ENCODE data around the gene ELMO2. TPM values are rescaled to one million over a fixed set of nuclear protein-coding genes. Genes with fewer than 3 reads are reported as not detected.
A peak's percentile ranks its signal among the peaks of the same experiment; 100 is the strongest.
"Not testable (repeated sequence)": the region's sequence is repeated elsewhere in the genome, so short reads cannot be mapped to it uniquely, and the experiment has no call there.

ELMO2 gene
- total and polyA plus RNA-seq, 9 of the 15 experiments (the other 6 are each of a cell fraction or from before 2014, with no cell fraction given): 7.5 to 21.5 (median 15.9) TPM

DNA sequence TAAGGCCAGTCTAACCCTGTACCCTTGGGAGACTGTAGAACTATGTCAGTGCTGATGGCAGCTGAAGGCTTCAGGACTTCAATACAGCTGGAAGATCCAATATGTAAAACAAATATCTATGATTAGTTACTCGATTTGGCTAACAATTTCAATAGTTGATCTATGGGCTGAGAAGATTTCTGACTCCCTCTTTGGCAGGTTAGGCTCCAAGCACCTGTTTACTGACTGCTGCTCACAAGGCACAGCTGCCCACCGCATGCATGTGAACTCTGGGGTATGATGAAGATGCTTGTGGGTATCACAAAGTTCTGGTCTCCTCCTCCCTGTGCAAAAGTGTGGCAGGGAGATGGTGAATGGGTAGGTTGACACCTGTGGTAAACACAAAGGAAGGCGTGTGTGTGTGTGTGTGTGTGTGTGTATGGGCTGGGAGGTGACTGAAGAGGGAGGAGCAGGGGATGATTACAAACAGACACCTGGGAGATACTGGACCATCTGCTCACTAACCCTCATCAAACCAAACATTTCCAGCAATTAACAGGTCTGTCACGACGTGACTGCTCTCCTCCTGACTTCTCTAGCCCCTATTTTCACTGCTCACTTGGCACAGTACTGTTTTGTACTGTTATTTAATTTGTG is 18.1 kb downstream of the ELMO2 start (continued):
- TF ChIP-seq, protein P1, sequence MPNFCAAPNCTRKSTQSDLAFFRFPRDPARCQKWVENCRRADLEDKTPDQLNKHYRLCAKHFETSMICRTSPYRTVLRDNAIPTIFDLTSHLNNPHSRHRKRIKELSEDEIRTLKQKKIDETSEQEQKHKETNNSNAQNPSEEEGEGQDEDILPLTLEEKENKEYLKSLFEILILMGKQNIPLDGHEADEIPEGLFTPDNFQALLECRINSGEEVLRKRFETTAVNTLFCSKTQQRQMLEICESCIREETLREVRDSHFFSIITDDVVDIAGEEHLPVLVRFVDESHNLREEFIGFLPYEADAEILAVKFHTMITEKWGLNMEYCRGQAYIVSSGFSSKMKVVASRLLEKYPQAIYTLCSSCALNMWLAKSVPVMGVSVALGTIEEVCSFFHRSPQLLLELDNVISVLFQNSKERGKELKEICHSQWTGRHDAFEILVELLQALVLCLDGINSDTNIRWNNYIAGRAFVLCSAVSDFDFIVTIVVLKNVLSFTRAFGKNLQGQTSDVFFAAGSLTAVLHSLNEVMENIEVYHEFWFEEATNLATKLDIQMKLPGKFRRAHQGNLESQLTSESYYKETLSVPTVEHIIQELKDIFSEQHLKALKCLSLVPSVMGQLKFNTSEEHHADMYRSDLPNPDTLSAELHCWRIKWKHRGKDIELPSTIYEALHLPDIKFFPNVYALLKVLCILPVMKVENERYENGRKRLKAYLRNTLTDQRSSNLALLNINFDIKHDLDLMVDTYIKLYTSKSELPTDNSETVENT (CRISPR knock-in tag; IDR thresholded peaks at IDR 0.05): no peak

DNA sequence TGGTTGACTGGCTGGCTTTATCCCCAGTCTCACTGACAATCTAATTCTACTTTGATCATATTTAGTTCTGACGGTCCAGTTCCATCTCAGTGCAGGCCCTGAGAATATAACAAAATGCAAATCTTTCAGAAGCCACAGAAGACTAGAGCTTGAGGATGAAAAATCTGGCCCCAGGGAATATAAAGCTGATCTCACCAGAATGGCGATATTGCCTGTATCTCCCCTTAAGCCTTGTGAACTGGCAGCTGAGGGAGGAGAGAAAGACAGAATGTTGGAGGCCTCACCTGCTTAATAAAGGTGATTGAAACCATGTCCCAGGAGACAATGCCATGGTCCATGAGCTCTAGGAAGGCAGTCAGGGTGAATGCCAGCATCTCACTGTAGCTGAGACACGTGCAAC is 19.4 kb downstream of the ELMO2 start:
- BruUV-seq (replicated peaks); intact Hi-C loops (cut with micrococcal nuclease); H2AFZ ChIP-seq (ENCODE audit: low read depth, low read length); H3K9me3 ChIP-seq (replicated peaks; ENCODE audit: control insufficient read depth, insufficient read depth, low read depth, low read length); H3K79me2 ChIP-seq (ENCODE audit: control insufficient read depth, insufficient read depth, low read length); DNase-seq (ENCODE audit: extremely low read depth in 1 of 4, low spot score in 3 of 4); H3K4me3 ChIP-seq; H3K9me1 ChIP-seq (ENCODE audit: control insufficient read depth, insufficient read depth, low read length); H3K4me1 ChIP-seq (replicated peaks in 1 of 2; ENCODE audit: control insufficient read depth in 2 of 2, insufficient read depth in 2 of 2, low read length in 2 of 2); CTCF ChIA-PET (ENCODE audit: low intra/inter-chr PET ratio); in situ Hi-C loops (cut with MboI); ATAC-seq; H3K9ac ChIP-seq (ENCODE audit: insufficient read depth in 1 of 2, low read depth in 2 of 2, low read length in 2 of 2); H3K27ac ChIP-seq (ENCODE audit: extremely low read depth, low read depth, low read length); H3K27me3 ChIP-seq (ENCODE audit: control insufficient read depth in 2 of 2, insufficient read depth in 2 of 2, low read length in 2 of 2); H3K4me2 ChIP-seq (ENCODE audit: insufficient read depth, low read length); H4K20me1 ChIP-seq (replicated peaks; ENCODE audit: control insufficient read depth, insufficient read depth, low read length): not testable (repeated sequence)
- POLR2A ChIA-PET: interaction anchor here (1.6 kb wide), 1 partner anchor 15 kb away, joined by 4 read pairs; no protein-coding TSS in a partner anchor
- FAIRE-seq: peak; percentile 32
- 74% methylated on average over 3 of the region's 3 CpGs for WGBS (ENCODE audit: insufficient coverage, low coverage, missing lambda C conversion rate)
- H3K36me3 ChIP-seq (ENCODE audit: control insufficient read depth, insufficient read depth, low read length): peaks cover 57% of the 10 kb centered on the region; the same call in 1 of the 3 replicates
